NCI-H524 treated with DMSO at 0.1 percent for 48 hours (cell line): ENCODE results near the gene DHRS2.

Experiments used
- DNase-seq: peaks from one replicate; lab custom pipeline; 2025; lab: John Stamatoyannopoulos, UW

DHRS2 gene

DNA sequence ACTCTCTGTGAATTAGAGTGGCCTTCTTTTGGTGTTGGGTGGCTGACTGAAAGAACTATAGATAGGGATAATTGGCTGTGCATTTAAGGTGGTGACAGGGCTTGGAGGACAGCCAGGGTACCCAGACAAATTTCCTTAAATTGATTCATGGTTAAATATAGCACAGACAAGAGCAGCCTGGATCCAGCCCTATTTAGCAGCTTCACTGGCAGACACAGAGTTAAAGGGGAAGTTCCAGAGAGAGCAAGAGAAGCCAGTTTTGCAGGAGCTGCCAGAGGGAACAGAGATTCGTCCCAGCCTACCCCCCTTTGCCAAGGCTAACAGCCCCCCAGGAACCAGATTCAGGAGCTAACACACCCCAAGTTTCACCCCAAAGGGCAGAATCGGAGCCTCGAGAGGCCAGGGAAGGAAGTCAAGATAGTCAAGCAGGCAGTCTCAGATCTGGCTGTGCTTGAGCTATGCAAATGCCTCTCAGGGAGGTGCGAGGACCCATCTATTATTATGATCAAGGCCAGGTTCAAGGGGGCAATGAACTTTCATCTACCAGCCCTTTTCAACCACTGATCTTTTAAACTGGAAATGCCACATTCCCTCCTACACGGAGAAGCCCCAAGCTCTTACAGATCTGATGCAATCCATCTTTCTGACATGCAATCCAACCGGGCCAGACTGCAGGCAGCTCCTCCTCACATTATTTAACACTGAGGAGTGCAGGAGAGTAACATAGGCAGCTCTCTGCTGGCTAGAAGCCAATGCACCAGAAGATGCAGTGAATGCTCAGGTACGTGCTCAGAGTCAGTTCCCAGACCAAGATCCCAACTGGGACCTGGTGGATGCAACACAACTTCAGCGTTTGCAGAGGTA lies 58.2 kb downstream of the DHRS2 start:
- no peak for DNase-seq
